HCT116 (cell line): ENCODE measurements around the gene VPS39. TPM values are rescaled to one million over a fixed set of nuclear protein-coding genes. Genes with fewer than 3 reads are reported as not detected.

Experiments used
- ATAC-seq: fragments of 200-7000 bp; cut with Tn5 transposase; 2 replicates; pipeline ENCODE4 v1.9.1; 2020; ENCODE audit warnings: mild to moderate bottlenecking, moderate library complexity
- BruUV-seq: library from RNA; stranded (reverse); fragments of 400-500 nt; replicated peaks from 2 replicates; lab custom pipeline; 2021; lab: Mats Ljungman, UMichigan
- CTCF ChIA-PET: fragments of 300-600 bp; sonication (Branson Sonifier 250); formaldehyde crosslinking; loops from one replicate; lab custom pipeline; 2021; ENCODE audit warnings: antibody characterized with exemption; lab: Charles Lee
- POLR2A ChIA-PET: fragments of 300-600, 350-600 bp; sonication (Branson Sonifier 250); formaldehyde crosslinking; loops from one replicate; lab custom pipeline; 2021; ENCODE audit warnings: antibody characterized with exemption; lab: Charles Lee
- RAD21 ChIA-PET, 2 experiments: fragments of 300-600 bp; sonication (Branson Sonifier 250); formaldehyde crosslinking; loops; one replicate each; lab custom pipeline; 2023; ENCODE audit warnings: low total read pairs in 2 of 2; ENCODE audit not compliant: uncharacterized antibody in 2 of 2, unreplicated experiment in 2 of 2, low non-redundant PET in 1 of 2; lab: Charles Lee
- DNase-seq: peaks from one replicate; pipeline ENCODE4 v3.0.0-alpha.2; 2010; ENCODE audit warnings: low read depth, low spot score
- H2AFZ ChIP-seq: fragments of 200-600 bp; shearing (Covaris generic), sonication (generic); 2 replicates; pipeline ENCODE4 v1.6.1; 2017; ENCODE audit warnings: low read depth, mixed run types, mixed read lengths, antibody characterized with exemption, low read length; ENCODE audit not compliant: poor library complexity, severe bottlenecking
- H3K27ac ChIP-seq: 2 replicates; pipeline ENCODE4 v1.5.1; 2012; ENCODE audit warnings: low read depth, low read length
- H3K27me3 ChIP-seq: fragments of 200-600 bp; sonication (generic); 2 replicates; pipeline ENCODE4 v1.6.1; 2016; ENCODE audit warnings: mixed run types, low read length, mixed read lengths; ENCODE audit not compliant: insufficient read depth
- H3K36me3 ChIP-seq, 2 experiments: fragments of 200-500 bp in 1 of 2; fragments of 200-600 bp in 1 of 2; sonication (Bioruptor generic) in 1 of 2; sonication (generic) in 1 of 2; 2 replicates each; pipeline versions ENCODE4 v1.5.1 to v1.6.1; 2014 to 2016; ENCODE audit warnings: low read length in 2 of 2, inconsistent platforms in 1 of 2, mixed read lengths in 1 of 2, mixed run types in 1 of 2; ENCODE audit not compliant: insufficient read depth in 2 of 2, control insufficient read depth in 1 of 2
- H3K4me1 ChIP-seq, 2 experiments: fragments of 200-600 bp in 1 of 2; sonication (generic) in 1 of 2; 2 replicates each; pipeline versions ENCODE4 v1.5.1 to v1.6.1; 2012 to 2017; ENCODE audit warnings: low read length in 2 of 2, inconsistent platforms in 1 of 2, mild to moderate bottlenecking in 1 of 2, mixed read lengths in 1 of 2, mixed run types in 1 of 2, moderate library complexity in 1 of 2; ENCODE audit not compliant: insufficient read depth in 2 of 2, control insufficient read depth in 1 of 2
- H3K4me2 ChIP-seq: fragments of 200-600 bp; sonication (generic); 2 replicates; pipeline ENCODE4 v1.6.1; 2017; ENCODE audit warnings: mixed run types, low read length, mixed read lengths
- H3K4me3 ChIP-seq, 2 experiments: fragments of 200-600 bp in 1 of 2; sonication (generic) in 1 of 2; replicated peaks in 1 of 2; 2 replicates each; pipeline ENCODE4 v1.5.1; 2011 to 2016; ENCODE audit warnings: low read length in 2 of 2, control low read depth in 1 of 2, low read depth in 1 of 2, mild to moderate bottlenecking in 1 of 2, mixed read lengths in 1 of 2, mixed run types in 1 of 2
- H3K79me2 ChIP-seq: fragments of 200-600 bp; sonication (generic); 2 replicates; pipeline ENCODE4 v1.6.1; 2017; ENCODE audit warnings: mild to moderate bottlenecking, mixed run types, low read length, moderate library complexity, mixed read lengths; ENCODE audit not compliant: insufficient read depth
- H3K9ac ChIP-seq: fragments of 200-600 bp; sonication (generic); 2 replicates; pipeline ENCODE4 v1.6.1; 2016; ENCODE audit warnings: low read length, mixed read lengths
- H3K9me2 ChIP-seq: fragments of 200-600 bp; sonication (generic), shearing (Covaris generic); 2 replicates; pipeline ENCODE4 v1.6.1; 2017; ENCODE audit warnings: mixed run types, mild to moderate bottlenecking, moderate library complexity; ENCODE audit not compliant: insufficient read depth
- H3K9me3 ChIP-seq, 2 experiments: fragments of 200-500 bp in 1 of 2; fragments of 200-600 bp in 1 of 2; sonication (Bioruptor generic) in 1 of 2; sonication (generic) in 1 of 2; 2 replicates each; pipeline ENCODE4 v1.6.1; 2014 to 2017; ENCODE audit warnings: low read length in 2 of 2, mixed read lengths in 2 of 2, inconsistent platforms in 1 of 2, low read depth in 1 of 2, mild to moderate bottlenecking in 1 of 2, mixed run types in 1 of 2, moderate library complexity in 1 of 2; ENCODE audit not compliant: control insufficient read depth in 1 of 2, insufficient read depth in 1 of 2
- H4K20me1 ChIP-seq: fragments of 200-600 bp; sonication (generic), shearing (Covaris generic); 2 replicates; pipeline ENCODE4 v1.6.1; 2017; ENCODE audit warnings: mixed run types, mild to moderate bottlenecking, moderate library complexity; ENCODE audit not compliant: insufficient read depth
- CBX3 ChIP-seq: IDR thresholded peaks from 2 replicates; pipeline ENCODE4 v1.6.1; 2012; ENCODE audit warnings: low read depth
- CEBPB ChIP-seq: IDR thresholded peaks from 2 replicates; pipeline ENCODE4 v1.6.1; 2012; ENCODE audit warnings: low read depth
- ELF1 ChIP-seq: IDR thresholded peaks from 2 replicates; pipeline ENCODE4 v1.6.1; 2012; ENCODE audit warnings: low read depth, borderline replicate concordance
- EZH2 ChIP-seq: fragments of 200-600 bp; sonication (generic); IDR thresholded peaks from 2 replicates; pipeline ENCODE4 v1.6.1; 2017; ENCODE audit warnings: antibody characterized with exemption, mixed run types
- FOSL1 ChIP-seq: IDR thresholded peaks from 2 replicates; pipeline ENCODE4 v1.6.1; 2012; ENCODE audit warnings: low read depth
- JUND ChIP-seq: IDR thresholded peaks from 2 replicates; pipeline ENCODE4 v1.6.1; 2012
- POLR2A ChIP-seq: IDR thresholded peaks from 2 replicates; pipeline ENCODE4 v1.7.0; 2011; ENCODE audit warnings: borderline replicate concordance; ENCODE audit not compliant: insufficient read depth, insufficient read length; ENCODE audit errors: extremely low read depth
- RAD21 ChIP-seq: IDR thresholded peaks from 2 replicates; pipeline ENCODE4 v1.6.1; 2012; ENCODE audit warnings: low read depth, mild to moderate bottlenecking
- SIN3A ChIP-seq: IDR thresholded peaks from 2 replicates; pipeline ENCODE4 v1.6.1; 2012; ENCODE audit warnings: low read depth
- TCF7L2 ChIP-seq: IDR thresholded peaks from 2 replicates; pipeline ENCODE4 v1.7.0; 2011; ENCODE audit warnings: borderline replicate concordance, inconsistent platforms; ENCODE audit not compliant: insufficient read depth, insufficient read length; ENCODE audit errors: extremely low read depth
- YY1 ChIP-seq: IDR thresholded peaks from 2 replicates; pipeline ENCODE4 v1.6.1; 2011; ENCODE audit warnings: low read length, low read depth, moderate library complexity, mild to moderate bottlenecking; ENCODE audit not compliant: insufficient replicate concordance; ENCODE audit errors: extremely low read depth
- ZFX ChIP-seq: fragments of 450-650 bp; IDR thresholded peaks from 2 replicates; pipeline ENCODE4 v1.6.1; 2017
- ZNF274 ChIP-seq: fragments of 200-500 bp; sonication (Bioruptor generic); IDR thresholded peaks from 2 replicates; pipeline ENCODE4 v1.6.1; 2014; ENCODE audit warnings: mild to moderate bottlenecking, low read depth, low read length, inconsistent platforms
- intact Hi-C: fragments of 100-400 bp; cut with micrococcal nuclease; formaldehyde crosslinking; loops from 2 replicates; pipeline ENCODE4 v1.10.0; 2022
- total RNA-seq: library from RNA; stranded (reverse); gene quantifications from one replicate; pipeline ENCODE4 v1.2.1, GENCODE V29; 2021; ENCODE audit not compliant: unreplicated experiment
- TF ChIP-seq, protein P1 (sequence below): IDR thresholded peaks from 2 replicates; pipeline ENCODE4 v1.6.1; 2011; ENCODE audit warnings: mild to moderate bottlenecking, low read length, moderate library complexity; ENCODE audit not compliant: insufficient replicate concordance; ENCODE audit errors: extremely low read depth
- TF ChIP-seq, protein P2 (sequence below), 3 experiments: fragments of 200-600 bp in 1 of 3; sonication (generic) in 1 of 3; IDR thresholded peaks in 2 of 3; conservative IDR thresholded peaks in 1 of 3; 2 replicates each; pipeline ENCODE4 v1.5.1; 2012 to 2017; ENCODE audit warnings: low read depth in 2 of 3, low read length in 2 of 3, antibody characterized with exemption in 1 of 3, borderline replicate concordance in 1 of 3, control low read depth in 1 of 3, mild to moderate bottlenecking in 1 of 3, mixed read lengths in 1 of 3, mixed run types in 1 of 3, moderate library complexity in 1 of 3; ENCODE audit not compliant: insufficient read depth in 1 of 3
- TF ChIP-seq, protein P3 (sequence below): IDR thresholded peaks from 2 replicates; pipeline ENCODE4 v1.6.1; 2012

The VPS39 gene
- total RNA-seq, 1 experiment from 2014 or later = 40.1 TPM

DNA sequence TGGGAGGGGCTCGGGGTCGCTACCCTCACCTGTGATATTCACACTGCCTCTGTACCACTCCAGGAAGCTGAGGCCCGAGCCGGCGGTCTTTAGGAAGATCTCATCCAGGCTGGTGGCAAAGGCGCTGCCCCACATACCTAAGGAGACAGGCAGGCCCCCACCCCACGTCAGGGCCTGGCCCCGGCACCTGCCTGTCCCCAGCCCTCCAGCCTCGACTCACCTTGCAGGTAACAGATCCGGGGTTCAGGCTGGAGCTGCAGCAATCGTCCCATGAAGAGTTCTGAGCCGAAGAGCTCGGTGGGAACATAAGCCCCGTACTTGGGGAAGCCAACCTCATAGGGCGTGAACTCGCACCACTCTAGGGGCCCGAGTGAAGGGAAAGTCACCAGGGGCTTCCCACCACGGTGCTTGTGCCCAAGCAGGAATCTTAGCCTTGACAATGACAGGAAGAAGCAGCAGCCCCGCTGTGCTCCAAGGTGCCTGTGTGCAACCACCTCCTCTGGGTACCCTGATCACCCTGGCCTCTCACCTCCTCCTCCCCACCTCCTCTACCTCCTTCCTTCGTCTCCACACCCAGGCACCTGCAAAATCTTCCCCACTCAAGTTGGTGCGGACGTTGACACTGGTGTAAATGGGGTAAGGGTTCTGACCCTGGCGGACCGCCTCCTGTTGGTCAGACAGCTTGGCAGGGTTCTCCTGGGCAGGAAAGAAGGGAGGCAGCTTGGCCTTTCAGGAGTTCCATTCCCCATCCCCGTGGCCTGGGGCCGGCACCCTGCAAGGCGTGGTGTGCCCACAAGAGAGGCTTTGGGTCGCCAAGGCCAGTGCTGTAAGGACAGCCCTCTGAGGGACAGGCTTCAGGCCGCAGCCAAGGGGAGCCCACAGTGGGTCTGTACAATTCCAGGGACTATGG lies 62.3 kb downstream of the VPS39 start:
- H3K9me3 ChIP-seq = no peaks in the 10 kb centered on the region
- H3K4me1 ChIP-seq = no peaks in the 10 kb centered on the region
- no peaks in the 10 kb centered on the region; the same call in 1 of the 2 replicates for H3K27me3 ChIP-seq
- ChIA-PET POLR2A (no interaction called here), RAD21 (no interaction called here), CTCF (interaction anchor here (0.8 kb wide), 1 partner anchor 12 kb away, joined by 3 read pairs; no protein-coding TSS in a partner anchor)
- ATAC-seq (no peak), DNase-seq (no peak)
- no peak overlapping the region for H3K4me3 ChIP-seq
- H4K20me1 ChIP-seq = no peaks in the 10 kb centered on the region
- H2AFZ ChIP-seq = no peak overlapping the region
- no peak overlapping the region for H3K9ac ChIP-seq
- H3K27ac ChIP-seq = no peak overlapping the region
- BruUV-seq = no TSS peak
- H3K4me2 ChIP-seq = no peak overlapping the region
- H3K36me3 ChIP-seq = no peaks in the 10 kb centered on the region
- TF ChIP-seq RAD21 (no peak), FOSL1 (no peak), TCF7L2 (no peak), JUND (no peak), EZH2 (no peak), ZFX (no peak), SIN3A (no peak), ZNF274 (no peak), ELF1 (no peak), YY1 (no peak), POLR2A (no peak), CBX3 (no peak), CEBPB (no peak)
- TF ChIP-seq, protein P1, sequence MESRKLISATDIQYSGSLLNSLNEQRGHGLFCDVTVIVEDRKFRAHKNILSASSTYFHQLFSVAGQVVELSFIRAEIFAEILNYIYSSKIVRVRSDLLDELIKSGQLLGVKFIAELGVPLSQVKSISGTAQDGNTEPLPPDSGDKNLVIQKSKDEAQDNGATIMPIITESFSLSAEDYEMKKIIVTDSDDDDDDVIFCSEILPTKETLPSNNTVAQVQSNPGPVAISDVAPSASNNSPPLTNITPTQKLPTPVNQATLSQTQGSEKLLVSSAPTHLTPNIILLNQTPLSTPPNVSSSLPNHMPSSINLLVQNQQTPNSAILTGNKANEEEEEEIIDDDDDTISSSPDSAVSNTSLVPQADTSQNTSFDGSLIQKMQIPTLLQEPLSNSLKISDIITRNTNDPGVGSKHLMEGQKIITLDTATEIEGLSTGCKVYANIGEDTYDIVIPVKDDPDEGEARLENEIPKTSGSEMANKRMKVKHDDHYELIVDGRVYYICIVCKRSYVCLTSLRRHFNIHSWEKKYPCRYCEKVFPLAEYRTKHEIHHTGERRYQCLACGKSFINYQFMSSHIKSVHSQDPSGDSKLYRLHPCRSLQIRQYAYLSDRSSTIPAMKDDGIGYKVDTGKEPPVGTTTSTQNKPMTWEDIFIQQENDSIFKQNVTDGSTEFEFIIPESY = no peak
- TF ChIP-seq, protein P2, sequence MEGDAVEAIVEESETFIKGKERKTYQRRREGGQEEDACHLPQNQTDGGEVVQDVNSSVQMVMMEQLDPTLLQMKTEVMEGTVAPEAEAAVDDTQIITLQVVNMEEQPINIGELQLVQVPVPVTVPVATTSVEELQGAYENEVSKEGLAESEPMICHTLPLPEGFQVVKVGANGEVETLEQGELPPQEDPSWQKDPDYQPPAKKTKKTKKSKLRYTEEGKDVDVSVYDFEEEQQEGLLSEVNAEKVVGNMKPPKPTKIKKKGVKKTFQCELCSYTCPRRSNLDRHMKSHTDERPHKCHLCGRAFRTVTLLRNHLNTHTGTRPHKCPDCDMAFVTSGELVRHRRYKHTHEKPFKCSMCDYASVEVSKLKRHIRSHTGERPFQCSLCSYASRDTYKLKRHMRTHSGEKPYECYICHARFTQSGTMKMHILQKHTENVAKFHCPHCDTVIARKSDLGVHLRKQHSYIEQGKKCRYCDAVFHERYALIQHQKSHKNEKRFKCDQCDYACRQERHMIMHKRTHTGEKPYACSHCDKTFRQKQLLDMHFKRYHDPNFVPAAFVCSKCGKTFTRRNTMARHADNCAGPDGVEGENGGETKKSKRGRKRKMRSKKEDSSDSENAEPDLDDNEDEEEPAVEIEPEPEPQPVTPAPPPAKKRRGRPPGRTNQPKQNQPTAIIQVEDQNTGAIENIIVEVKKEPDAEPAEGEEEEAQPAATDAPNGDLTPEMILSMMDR (IDR thresholded peaks at IDR 0.05 in 2 of 3, conservative IDR thresholded peaks at IDR 0.05 in 1 of 3; ENCODE audit: borderline replicate concordance in 1 of 3, insufficient read depth in 1 of 3, low read depth in 2 of 3, low read length in 2 of 3) = no peak
- TF ChIP-seq, protein P3, sequence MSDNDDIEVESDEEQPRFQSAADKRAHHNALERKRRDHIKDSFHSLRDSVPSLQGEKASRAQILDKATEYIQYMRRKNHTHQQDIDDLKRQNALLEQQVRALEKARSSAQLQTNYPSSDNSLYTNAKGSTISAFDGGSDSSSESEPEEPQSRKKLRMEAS = no peak
- TF ChIP-seq, all 23 proteins: peak for 0
- intact Hi-C loops = no loop called here
- H3K9me2 ChIP-seq = no peaks in the 10 kb centered on the region
- no peaks in the 10 kb centered on the region for H3K79me2 ChIP-seq
